Transverse colon (tissue), 4 donors: ENCODE results near the gene IGLL1. TPM values are rescaled to one million over a fixed set of nuclear protein-coding genes. Genes with fewer than 3 reads are reported as not detected.

Source experiments
- DNase-seq: peaks from one replicate; pipeline ENCODE4 v3.0.0-alpha.2; 2019
- H3K27ac ChIP-seq, 4 donors: fragments of 200-600 bp; sonication (generic); 2 replicates each; pipeline ENCODE4 v1.5.1; 2016 to 2018; ENCODE audit warnings: inconsistent platforms in 4 of 4
- H3K27me3 ChIP-seq: fragments of 200-600 bp; sonication (generic); 2 replicates; pipeline ENCODE4 v1.5.1; 2017; ENCODE audit warnings: inconsistent platforms
- H3K36me3 ChIP-seq, 4 donors: fragments of 200-600 bp; sonication (generic); 2 replicates each; pipeline ENCODE4 v1.5.1; 2017 to 2019; ENCODE audit warnings: inconsistent platforms in 4 of 4
- H3K4me1 ChIP-seq, 4 donors: fragments of 200-600 bp; sonication (generic); 2 replicates each; pipeline ENCODE4 v1.5.1; 2017 to 2020; ENCODE audit warnings: inconsistent platforms in 4 of 4
- H3K4me3 ChIP-seq, 4 donors: fragments of 200-600 bp; sonication (generic); 1 replicate in 1 of 4; 2 replicates in 3 of 4; pipeline versions ENCODE4 v1.5.1 to v1.6.1; 2017 to 2019; ENCODE audit warnings: inconsistent platforms in 4 of 4
- H3K9me3 ChIP-seq, 2 donors: fragments of 200-600 bp; sonication (generic); 2 replicates each; pipeline ENCODE4 v1.5.1; 2017 to 2019; ENCODE audit warnings: inconsistent platforms in 2 of 2
- EP300 ChIP-seq: sonication (generic); formaldehyde crosslinking; IDR thresholded peaks from one replicate; pipeline ENCODE4 v1.6.1; 2017; ENCODE audit warnings: antibody characterized with exemption, low read depth
- POLR2A ChIP-seq: fragments of 450-650 bp; IDR thresholded peaks from one replicate; pipeline ENCODE4 v1.6.1; 2016; ENCODE audit warnings: antibody characterized with exemption, mild to moderate bottlenecking, moderate library complexity
- POLR2AphosphoS5 ChIP-seq, 3 donors: sonication (generic); formaldehyde crosslinking; IDR thresholded peaks; one replicate each; pipeline ENCODE4 v1.6.1; 2016; ENCODE audit warnings: antibody characterized with exemption in 3 of 3
- WGBS, 2 donors: methylation state at CpG; one replicate each; pipeline ENCODE4 v1.1.5; 2018; ENCODE audit warnings: low coverage in 1 of 2; 5-methylcytosine and 5-hydroxymethylcytosine counted together
- in situ Hi-C, 4 donors: fragments of 200-750 bp; cut with MboI; loops; one replicate each; pipeline versions ENCODE4 v1.15.0 to v1.15.1; 2017; ENCODE audit warnings: low sequenced_read_pairs in 3 of 4, low pct_ligation_motif_present in 1 of 4, low pct_unique_long_range_greater_than_20kb in 1 of 4
- intact Hi-C: fragments of 100-400 bp; cut with DNase I; formaldehyde crosslinking; loops from one replicate; pipeline ENCODE4 v1.15.1; 2023; ENCODE audit warnings: low total_unique reads
- total RNA-seq, 4 donors: library from RNA; depleted of rRNA; stranded (reverse); fragments of >200 nt; gene quantifications; one replicate each; pipeline ENCODE4 v1.1.0, GENCODE V29; 2016
- TF ChIP-seq, protein P1 (sequence below), 5 experiments: fragments of 200-600 bp in 3 of 5; fragments of 450-650 bp in 2 of 5; sonication (generic) in 3 of 5; IDR thresholded peaks; 1 replicate in 2 of 5; 2 replicates in 3 of 5; pipeline ENCODE4 v1.5.1; 2016 to 2017; ENCODE audit warnings: antibody characterized with exemption in 5 of 5, inconsistent platforms in 3 of 5, mild to moderate bottlenecking in 2 of 5, moderate library complexity in 1 of 5

IGLL1 gene
- total RNA-seq, 4 donors from 2014 or later = not detected

DNA sequence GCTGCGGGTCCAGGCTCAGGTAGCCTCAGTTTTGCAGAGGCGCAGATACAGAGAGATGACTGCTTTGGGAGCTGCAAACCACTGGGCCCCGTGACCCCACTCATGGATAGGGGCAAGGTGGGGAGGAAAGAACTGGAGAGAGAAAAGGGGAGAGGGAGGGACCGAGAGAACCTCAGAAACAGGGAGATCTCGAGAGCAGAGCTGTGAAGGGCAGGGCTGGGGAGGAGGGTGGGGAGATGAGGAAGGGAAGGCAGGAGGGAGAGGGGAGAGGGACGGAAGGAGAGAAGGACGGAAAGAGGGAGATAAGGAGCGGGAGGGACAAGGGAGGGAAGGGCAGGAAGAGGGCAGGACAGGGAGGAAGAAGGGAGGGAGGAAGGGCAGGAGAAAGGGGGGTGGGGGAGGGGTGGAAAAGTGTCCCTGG, 46.3 kb downstream of the IGLL1 start:
- in situ Hi-C loops = loop anchor here in 1 of 4 donors (25.0 kb wide), 2 partner anchors 221 to 304 kb away; partner anchors contain the start of gene DERL3
- peak overlapping the region in 2 of 4 donors; percentile 25 to 81 for H3K27ac ChIP-seq
- no peaks in the 10 kb centered on the region for H3K36me3 ChIP-seq
- no peaks in the 10 kb centered on the region for H3K27me3 ChIP-seq
- intact Hi-C loops = no loop called here
- H3K9me3 ChIP-seq = no peaks in the 10 kb centered on the region
- no peak for DNase-seq
- peaks cover 9 to 55% (median 29%) of the 10 kb centered on the region in 4 donors for H3K4me1 ChIP-seq
- TF ChIP-seq, protein P1, sequence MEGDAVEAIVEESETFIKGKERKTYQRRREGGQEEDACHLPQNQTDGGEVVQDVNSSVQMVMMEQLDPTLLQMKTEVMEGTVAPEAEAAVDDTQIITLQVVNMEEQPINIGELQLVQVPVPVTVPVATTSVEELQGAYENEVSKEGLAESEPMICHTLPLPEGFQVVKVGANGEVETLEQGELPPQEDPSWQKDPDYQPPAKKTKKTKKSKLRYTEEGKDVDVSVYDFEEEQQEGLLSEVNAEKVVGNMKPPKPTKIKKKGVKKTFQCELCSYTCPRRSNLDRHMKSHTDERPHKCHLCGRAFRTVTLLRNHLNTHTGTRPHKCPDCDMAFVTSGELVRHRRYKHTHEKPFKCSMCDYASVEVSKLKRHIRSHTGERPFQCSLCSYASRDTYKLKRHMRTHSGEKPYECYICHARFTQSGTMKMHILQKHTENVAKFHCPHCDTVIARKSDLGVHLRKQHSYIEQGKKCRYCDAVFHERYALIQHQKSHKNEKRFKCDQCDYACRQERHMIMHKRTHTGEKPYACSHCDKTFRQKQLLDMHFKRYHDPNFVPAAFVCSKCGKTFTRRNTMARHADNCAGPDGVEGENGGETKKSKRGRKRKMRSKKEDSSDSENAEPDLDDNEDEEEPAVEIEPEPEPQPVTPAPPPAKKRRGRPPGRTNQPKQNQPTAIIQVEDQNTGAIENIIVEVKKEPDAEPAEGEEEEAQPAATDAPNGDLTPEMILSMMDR (IDR thresholded peaks at IDR 0.05) = no peak
- no peak for TF ChIP-seq EP300
- no peak for TF ChIP-seq POLR2AphosphoS5 (IDR thresholded peaks at IDR 0.05)
- no peak for TF ChIP-seq POLR2A
- WGBS, 2 donors = 47 to 54% methylated on average over 6 to 8 of the region's 8 CpGs
- no peak overlapping the region for H3K4me3 ChIP-seq

DNA sequence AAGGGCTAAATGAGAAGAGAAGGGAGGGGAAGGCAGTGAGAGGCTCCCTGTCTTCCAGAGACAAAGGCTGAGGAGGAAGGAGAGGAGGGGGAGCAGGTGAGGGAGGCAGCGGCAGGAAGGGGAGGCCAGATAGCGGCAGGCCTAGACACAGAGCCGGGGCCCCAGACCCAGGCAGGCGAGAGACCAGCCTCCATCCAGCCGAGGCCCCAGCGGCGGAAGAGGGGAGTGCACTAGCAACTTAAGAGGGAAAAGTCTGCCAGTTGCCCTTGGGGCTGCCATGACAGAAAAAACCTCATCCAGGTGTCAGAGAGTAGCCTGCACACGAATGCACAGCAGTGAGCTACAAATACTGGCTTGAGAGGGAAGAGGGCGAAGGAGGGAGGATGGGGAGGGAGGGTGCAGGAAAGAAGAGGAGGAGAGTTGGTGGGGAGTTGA, 46.7 kb downstream of the IGLL1 start:
- Histone ChIP-seq H3K27ac (peak overlapping the region in 1 of 4 donors; percentile 81), H3K27me3 (no peaks in the 10 kb centered on the region), H3K9me3 (no peaks in the 10 kb centered on the region), H3K4me3 (no peak overlapping the region), H3K4me1 (peaks cover 9 to 50% (median 29%) of the 10 kb centered on the region in 4 donors), H3K36me3 (no peaks in the 10 kb centered on the region)
- in situ Hi-C loops = loop anchor here in 1 of 4 donors (25.0 kb wide), 2 partner anchors 221 to 304 kb away; partner anchors contain the start of gene DERL3
- 30 to 52% methylated on average over 4 to 9 of the region's 9 CpGs for WGBS, 2 donors
- DNase-seq = no peak
- TF ChIP-seq, protein P1 (IDR thresholded peaks at IDR 0.05) = peak in 4 of 5 experiments; percentile 13 to 66 (median 30)
- no peak for TF ChIP-seq POLR2AphosphoS5 (IDR thresholded peaks at IDR 0.05)
- intact Hi-C loops = no loop called here

DNA sequence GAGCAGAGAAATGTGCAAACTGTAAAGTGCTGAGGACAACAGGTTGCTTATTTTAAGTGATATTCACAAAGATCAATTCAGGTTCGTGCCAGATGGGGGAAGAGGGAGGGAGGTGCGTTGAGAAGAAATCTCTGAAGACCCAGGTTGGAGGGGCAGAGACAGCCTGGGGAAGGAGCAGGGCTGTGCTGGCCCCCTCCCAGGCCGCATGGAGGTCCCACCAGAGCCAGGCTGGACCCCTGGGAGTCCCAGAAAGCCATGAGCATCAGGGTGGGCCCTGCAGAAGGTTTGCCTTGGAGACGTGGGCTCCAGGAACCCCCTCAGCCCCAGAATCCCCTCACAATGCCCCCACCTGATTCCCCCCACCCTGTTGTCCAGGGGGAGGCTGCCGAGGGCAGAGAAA, 47.4 kb downstream of the IGLL1 start:
- Histone ChIP-seq H3K9me3 (no peaks in the 10 kb centered on the region), H3K27me3 (no peaks in the 10 kb centered on the region), H3K4me1 (peaks cover 9 to 46% (median 29%) of the 10 kb centered on the region in 4 donors), H3K4me3 (no peak overlapping the region), H3K36me3 (no peaks in the 10 kb centered on the region), H3K27ac (peak overlapping the region in 1 of 4 donors; percentile 81)
- 78% methylated on average over 5 of the region's 5 CpGs; no CpG with 5 or more reads in 1 of the 2 donors for WGBS, 2 donors
- TF ChIP-seq POLR2AphosphoS5 (IDR thresholded peaks at IDR 0.05) (no peak), EP300 (no peak), POLR2A (no peak)
- intact Hi-C loops (no loop called here), in situ Hi-C loops (loop anchor here in 1 of 4 donors (25.0 kb wide), 2 partner anchors 220 to 305 kb away; partner anchors contain the start of gene DERL3)
- DNase-seq = no peak

DNA sequence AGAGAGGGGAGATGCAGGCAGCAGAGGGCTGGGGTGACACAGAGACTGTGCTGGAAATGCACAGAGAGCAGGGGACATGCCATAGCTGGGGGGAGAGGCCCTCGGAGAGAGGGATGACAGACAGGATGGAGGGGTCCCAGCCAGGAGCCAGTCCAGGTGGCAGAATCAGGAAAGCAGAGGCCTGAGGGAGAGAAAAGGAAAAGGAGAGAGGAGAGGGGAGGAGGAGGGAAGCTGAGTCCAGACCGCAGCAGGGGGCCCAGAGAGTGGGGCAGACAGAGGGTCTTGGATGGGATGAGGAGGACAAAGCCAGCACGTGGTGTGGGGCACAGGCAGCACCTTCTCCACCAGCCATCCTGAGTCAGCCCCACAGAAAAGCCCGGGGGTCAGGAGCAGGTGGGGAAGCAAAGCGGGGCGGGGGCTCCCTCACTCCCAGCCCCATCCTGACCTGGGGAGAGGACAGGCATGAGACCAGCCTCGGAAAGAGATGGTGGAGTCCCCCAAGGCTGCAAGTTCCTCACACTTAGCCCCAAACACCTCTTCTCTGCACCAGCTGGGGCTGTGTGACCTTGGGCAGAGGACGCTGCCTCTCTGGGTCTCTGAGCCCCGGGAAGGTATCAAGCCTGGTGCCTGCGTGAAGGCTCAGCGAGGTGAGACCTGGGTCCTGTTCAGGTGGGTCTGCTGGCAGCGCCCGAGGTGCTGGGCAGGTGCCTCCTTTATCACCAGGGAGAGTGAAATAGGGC, 48.0 kb downstream of the IGLL1 start:
- WGBS, 2 donors = 67 to 70% methylated on average over 1 to 13 of the region's 13 CpGs
- H3K27ac ChIP-seq = peak overlapping the region in 1 of 4 donors; percentile 81
- in situ Hi-C loops = loop anchor here in 1 of 4 donors (25.0 kb wide), 2 partner anchors 220 to 305 kb away; partner anchors contain the start of gene DERL3
- H3K9me3 ChIP-seq = no peaks in the 10 kb centered on the region
- H3K4me1 ChIP-seq = peaks cover 9 to 41% (median 29%) of the 10 kb centered on the region in 4 donors
- no peak overlapping the region for H3K4me3 ChIP-seq
- no peaks in the 10 kb centered on the region for H3K27me3 ChIP-seq
- TF ChIP-seq POLR2AphosphoS5 (IDR thresholded peaks at IDR 0.05) (no peak), POLR2A (no peak), EP300 (no peak)
- TF ChIP-seq, protein P1 (IDR thresholded peaks at IDR 0.05) = no peak
- no peak for DNase-seq
- intact Hi-C loops = no loop called here
- H3K36me3 ChIP-seq = no peaks in the 10 kb centered on the region
